GM12892 (cell line): Measurements from ENCODE around the gene RAB33B.

ENCODE experiments used
- POLR2A ChIP-seq: IDR thresholded peaks from 2 replicates; pipeline ENCODE4 v1.6.1; 2011; ENCODE audit warnings: low read depth, low read length, control low read depth
- POLR2AphosphoS5 ChIP-seq: IDR thresholded peaks from 2 replicates; pipeline ENCODE4 v1.6.1; 2011; ENCODE audit warnings: low read depth, low read length, control low read depth
- TAF1 ChIP-seq: IDR thresholded peaks from 2 replicates; pipeline ENCODE4 v1.6.1; 2011; ENCODE audit warnings: low read depth, mild to moderate bottlenecking, control low read depth, low read length, borderline replicate concordance

GRCh38 chr4:139453041-139453370, 915 bp upstream of the RAB33B start:
- no peak for TF ChIP-seq POLR2AphosphoS5
- no peak for TF ChIP-seq TAF1
- no peak for TF ChIP-seq POLR2A
